Endothelial cell of umbilical vein (primary cell): ENCODE results near the gene SAXO1. TPM values are rescaled to one million over a fixed set of nuclear protein-coding genes. Genes with fewer than 3 reads are reported as not detected.

Experiments used
- BruUV-seq: library from RNA; stranded (reverse); fragments of 400-500 nt; replicated peaks from 2 replicates; lab custom pipeline; 2021; lab: Mats Ljungman, UMichigan
- CTCF ChIA-PET: fragments of 300-600, 350-600 bp; sonication (Branson Sonifier 250); formaldehyde crosslinking; loops from one replicate; lab custom pipeline; 2021; ENCODE audit warnings: antibody characterized with exemption, inconsistent platforms; lab: Charles Lee
- POLR2A ChIA-PET: fragments of 300-600, 350-600 bp; sonication (Branson Sonifier 250); formaldehyde crosslinking; loops from one replicate; lab custom pipeline; 2021; ENCODE audit warnings: antibody characterized with exemption, inconsistent platforms; lab: Charles Lee
- DNase-seq: peaks from one replicate; pipeline ENCODE4 v3.0.0-alpha.2; 2011; ENCODE audit warnings: low read depth, low spot score
- FAIRE-seq: peaks from 2 replicates; lab custom pipeline; 2011; peaks lifted over from hg19 to GRCh38; lab: Jason Lieb, UNC
- H2AFZ ChIP-seq: 2 replicates; pipeline ENCODE4 v1.6.0; 2012; ENCODE audit warnings: low read depth, low read length, control low read depth, inconsistent platforms
- H3K27ac ChIP-seq: 2 replicates; pipeline ENCODE4 v1.5.1; 2011; ENCODE audit warnings: low read depth, mild to moderate bottlenecking, control low read depth, low read length, moderate library complexity; ENCODE audit not compliant: insufficient read depth
- H3K27me3 ChIP-seq, 2 experiments: 2 replicates each; pipeline versions ENCODE4 v1.6.0 to v1.6.1; 2011; ENCODE audit warnings: low read length in 2 of 2, mixed read lengths in 1 of 2; ENCODE audit not compliant: control insufficient read depth in 2 of 2, insufficient read depth in 2 of 2
- H3K36me3 ChIP-seq, 2 experiments: 2 replicates in 1 of 2; 3 replicates in 1 of 2; pipeline ENCODE4 v1.5.1; 2011; ENCODE audit warnings: low read length in 2 of 2, mild to moderate bottlenecking in 1 of 2, moderate library complexity in 1 of 2; ENCODE audit not compliant: control insufficient read depth in 2 of 2, insufficient read depth in 2 of 2; ENCODE audit errors: extremely low read depth in 1 of 2
- H3K4me1 ChIP-seq: 3 replicates; pipeline ENCODE4 v1.5.1; 2011; ENCODE audit warnings: mild to moderate bottlenecking, low read length; ENCODE audit not compliant: control insufficient read depth, insufficient read depth; ENCODE audit errors: extremely low read depth
- H3K4me2 ChIP-seq: 2 replicates; pipeline ENCODE4 v1.6.1; 2011; ENCODE audit warnings: low read length, control low read depth, mixed read lengths; ENCODE audit not compliant: insufficient read depth
- H3K4me3 ChIP-seq, 3 experiments: fragments of 200-600 bp in 1 of 3; sonication (generic), shearing (Covaris generic) in 1 of 3; replicated peaks in 1 of 3; 2 replicates each; pipeline ENCODE4 v1.5.1; 2011 to 2016; ENCODE audit warnings: control low read depth in 3 of 3, low read length in 3 of 3, mild to moderate bottlenecking in 2 of 3, inconsistent platforms in 1 of 3, low read depth in 1 of 3, moderate library complexity in 1 of 3; ENCODE audit not compliant: insufficient read depth in 1 of 3
- H3K79me2 ChIP-seq: 2 replicates; pipeline ENCODE4 v1.6.0; 2012; ENCODE audit warnings: low read length, inconsistent platforms; ENCODE audit not compliant: control insufficient read depth, insufficient read depth
- H3K9ac ChIP-seq: replicated peaks from 2 replicates; pipeline ENCODE3; 2011; ENCODE audit warnings: low read length, control low read depth; ENCODE audit not compliant: insufficient read depth; ENCODE audit errors: extremely low read depth
- H3K9me1 ChIP-seq: replicated peaks from 3 replicates; pipeline ENCODE4 v1.6.0; 2011; ENCODE audit warnings: mild to moderate bottlenecking, low read length; ENCODE audit not compliant: control insufficient read depth, insufficient read depth; ENCODE audit errors: extremely low read depth
- H3K9me3 ChIP-seq: replicated peaks from 2 replicates; pipeline ENCODE4 v1.5.1; 2012; ENCODE audit warnings: low read length, inconsistent platforms; ENCODE audit not compliant: control insufficient read depth, insufficient read depth
- H4K20me1 ChIP-seq: replicated peaks from 2 replicates; pipeline ENCODE3; 2011; ENCODE audit warnings: mild to moderate bottlenecking, low read length; ENCODE audit not compliant: control insufficient read depth, insufficient read depth; ENCODE audit errors: extremely low read depth
- CTCF ChIP-seq, 2 donors: IDR thresholded peaks; 1 replicate in 1 of 2; 2 replicates in 1 of 2; pipeline ENCODE4 v1.5.1; 2011; ENCODE audit warnings: low read length in 2 of 2, mild to moderate bottlenecking in 2 of 2, moderate library complexity in 2 of 2, control low read depth in 1 of 2, inconsistent platforms in 1 of 2, low read depth in 1 of 2; ENCODE audit not compliant: insufficient read depth in 1 of 2; ENCODE audit errors: extremely low read depth in 1 of 2
- EZH2 ChIP-seq: IDR thresholded peaks from 2 replicates; pipeline ENCODE4 v1.6.1; 2012; ENCODE audit warnings: borderline replicate concordance, low read depth, mild to moderate bottlenecking, moderate library complexity, low read length, inconsistent platforms; ENCODE audit not compliant: severe bottlenecking
- FOS ChIP-seq: IDR thresholded peaks from 2 replicates; pipeline ENCODE4 v1.6.1; 2011; ENCODE audit warnings: mild to moderate bottlenecking, low read length, moderate library complexity, borderline replicate concordance; ENCODE audit not compliant: insufficient read depth
- GATA2 ChIP-seq: IDR thresholded peaks from 2 replicates; pipeline ENCODE4 v1.7.0; 2011; ENCODE audit warnings: low read depth, mild to moderate bottlenecking, moderate library complexity, mixed read lengths, low read length; ENCODE audit not compliant: insufficient read length, insufficient read depth
- JUN ChIP-seq: IDR thresholded peaks from 2 replicates; pipeline ENCODE4 v1.6.1; 2011; ENCODE audit warnings: borderline replicate concordance, low read depth; ENCODE audit not compliant: insufficient read length, insufficient read depth
- MAX ChIP-seq: IDR thresholded peaks from 2 replicates; pipeline ENCODE4 v1.6.1; 2011; ENCODE audit not compliant: insufficient read depth, insufficient read length
- MYC ChIP-seq: IDR thresholded peaks from one replicate; pipeline ENCODE4 v1.6.1; 2011; ENCODE audit warnings: mild to moderate bottlenecking, low read depth, low read length
- POLR2A ChIP-seq: IDR thresholded peaks from 2 replicates; pipeline ENCODE4 v1.6.1; 2012; ENCODE audit warnings: low read depth, mild to moderate bottlenecking, control low read depth, low read length
- POLR2AphosphoS5 ChIP-seq: IDR thresholded peaks from 2 replicates; pipeline ENCODE4 v1.6.1; 2012; ENCODE audit warnings: low read depth, mild to moderate bottlenecking, control low read depth, low read length, moderate library complexity; ENCODE audit not compliant: insufficient read depth
- dilution Hi-C: fragments of 300-500 bp; cut with MboI; formaldehyde crosslinking; loops from one replicate; pipeline ENCODE4 v1.15.0; 2019; ENCODE audit warnings: low sequenced_read_pairs; ENCODE audit not compliant: extremely low pct_ligation_motif_present
- intact Hi-C: fragments of 100-400 bp; cut with micrococcal nuclease; formaldehyde crosslinking; loops from one replicate; pipeline ENCODE4 v1.10.0; 2022
- polyA plus RNA-seq, 4 experiments: library from polyadenylated mRNA; depleted of rRNA in 3 of 4; stranded (reverse) in 3 of 4; unstranded in 1 of 4; fragments of >200 nt; gene quantifications; 2 replicates each; pipeline versions ENCODE4 v1.2.1 to v1.2.3, GENCODE V29; 2011 to 2012; ENCODE audit warnings: missing spikeins in 1 of 4
- total RNA-seq: library from RNA; stranded (reverse); gene quantifications from 2 replicates; pipeline ENCODE4 v1.2.3, GENCODE V29; 2021

Gene SAXO1
- total and polyA plus RNA-seq, 2 donors (not counting 3 experiments of a cell fraction or from before 2014, with no cell fraction given), result not detected

- dilution Hi-C loops, result no loop called here
Observed at GRCh38 chr9:18889550-18889949, 143.5 kb downstream of the SAXO1 start.

More at GRCh38 chr9:18889550-18889949, 143.5 kb downstream of the SAXO1 start:
- H4K20me1 ChIP-seq, result no peaks in the 10 kb centered on the region
- ChIA-PET POLR2A (interaction anchor here (0.5 kb wide), 1 partner anchor 125 kb away, joined by 3 read pairs; no protein-coding TSS in a partner anchor), CTCF (no interaction called here)
- no peaks in the 10 kb centered on the region for H3K9me3 ChIP-seq
- H3K9ac ChIP-seq, result no peak overlapping the region
- H3K79me2 ChIP-seq, result no peaks in the 10 kb centered on the region
- no peaks in the 10 kb centered on the region for H3K36me3 ChIP-seq
- TF ChIP-seq POLR2AphosphoS5, result no peak
- TF ChIP-seq CTCF (IDR thresholded peaks at IDR 0.05; ENCODE audit: extremely low read depth in 1 of 2, insufficient read depth in 1 of 2, low read depth in 1 of 2, low read length in 2 of 2), result no peak
- no peak for TF ChIP-seq POLR2A
- no peak for TF ChIP-seq EZH2
- TF ChIP-seq MAX, result no peak
- no peak for TF ChIP-seq GATA2
- no peak for TF ChIP-seq MYC
- TF ChIP-seq JUN, result no peak
- no peak for TF ChIP-seq FOS
- FAIRE-seq, result no peak
- BruUV-seq, result no TSS peak
- intact Hi-C loops, result no loop called here
- H3K27ac ChIP-seq, result no peak overlapping the region
- no peaks in the 10 kb centered on the region for H3K9me1 ChIP-seq
- no peak for DNase-seq
- no peak overlapping the region for H3K4me2 ChIP-seq
- H3K27me3 ChIP-seq, result no peaks in the 10 kb centered on the region
- H2AFZ ChIP-seq, result no peak overlapping the region
- H3K4me3 ChIP-seq, result no peak overlapping the region
- H3K4me1 ChIP-seq, result no peaks in the 10 kb centered on the region
